Chondrocyte (in vitro differentiated cells): ENCODE measurements around the gene DCLK3. TPM values are rescaled to one million over a fixed set of nuclear protein-coding genes. Genes with fewer than 3 reads are reported as not detected.

Source experiments
- DNase-seq: peaks from one replicate; pipeline ENCODE4 v3.0.0; 2021; ENCODE audit warnings: mixed read lengths, low spot score
- H3K27ac Mint-ChIP-seq: one replicate; pipeline ENCODE4 v1.8.0; 2021; ENCODE audit warnings: mild to moderate bottlenecking, moderate library complexity, mixed read lengths; ENCODE audit not compliant: unreplicated experiment
- H3K27me3 Mint-ChIP-seq: 2 replicates; pipeline ENCODE4 v1.8.0; 2021; ENCODE audit warnings: low read depth, mixed read lengths
- H3K36me3 Mint-ChIP-seq: 2 replicates; pipeline ENCODE4 v1.8.0; 2021; ENCODE audit warnings: low read depth, mixed read lengths
- H3K4me1 Mint-ChIP-seq: 2 replicates; pipeline ENCODE4 v1.8.0; 2021; ENCODE audit warnings: low read depth, mild to moderate bottlenecking, mixed read lengths
- H3K4me3 Mint-ChIP-seq: one replicate; pipeline ENCODE4 v1.8.0; 2021; ENCODE audit warnings: mild to moderate bottlenecking, moderate library complexity, mixed read lengths; ENCODE audit not compliant: unreplicated experiment
- H3K9me3 Mint-ChIP-seq: 2 replicates; pipeline ENCODE4 v1.8.0; 2021; ENCODE audit warnings: low read depth, mixed read lengths
- CTCF ChIP-seq: fragments of 200-600 bp; sonication (generic); IDR thresholded peaks from 2 replicates; pipeline ENCODE4 v1.5.0; 2021; ENCODE audit warnings: antibody characterized with exemption, mild to moderate bottlenecking, moderate library complexity
- long read RNA-seq: library from polyadenylated mRNA; stranded (forward); transcript quantifications from one replicate; pipeline ENCODE4 v2.0.0, GENCODE V29; 2021
- total RNA-seq: library from RNA; stranded (reverse); gene quantifications from 3 replicates; pipeline ENCODE4 v1.2.1, GENCODE V29; 2021

DCLK3 gene
- not detected in 3 replicates for total RNA-seq
- long read RNA-seq, result 0 reads

- no peaks in the 10 kb centered on the region for H3K9me3 Mint-ChIP-seq
- peaks cover 79% of the 10 kb centered on the region for H3K27me3 Mint-ChIP-seq
- DNase-seq, result no peak
- peaks cover 2% of the 10 kb centered on the region for H3K36me3 Mint-ChIP-seq
- H3K4me3 Mint-ChIP-seq, result peak within 1 kb of the TSS; percentile 55
- no peak within 1 kb of the TSS for H3K27ac Mint-ChIP-seq
- H3K4me1 Mint-ChIP-seq, result peaks cover 4% of the 10 kb centered on the region
- peak; percentile 12 for TF ChIP-seq CTCF
These were observed at the start of gene DCLK3 for GRCh38 chr3:36763850-36764703. Gene DCLK3 (minus strand): TSS chr3:36764553. CDS start chr3:36764263, 290 bp downstream.

GRCh38 chr3:36813305-36813704 is 49.0 kb upstream of the DCLK3 start:
- no peaks in the 10 kb centered on the region for H3K9me3 Mint-ChIP-seq
- no peak overlapping the region for H3K4me3 Mint-ChIP-seq
- H3K27me3 Mint-ChIP-seq, result peaks cover 5% of the 10 kb centered on the region
- H3K36me3 Mint-ChIP-seq, result peaks cover 1% of the 10 kb centered on the region
- H3K4me1 Mint-ChIP-seq, result peaks cover 3% of the 10 kb centered on the region
- DNase-seq, result no peak
- no peak overlapping the region for H3K27ac Mint-ChIP-seq
- TF ChIP-seq CTCF, result no peak

GRCh38 chr3:36812240-36812639 is 47.9 kb upstream of the DCLK3 start:
- Mint-ChIP-seq H3K36me3 (no peaks in the 10 kb centered on the region), H3K4me1 (peaks cover 3% of the 10 kb centered on the region), H3K9me3 (no peaks in the 10 kb centered on the region), H3K27me3 (peaks cover 3% of the 10 kb centered on the region), H3K4me3 (no peak overlapping the region), H3K27ac (no peak overlapping the region)
- no peak for DNase-seq
- no peak for TF ChIP-seq CTCF

GRCh38 chr3:36811768-36812167 is 47.4 kb upstream of the DCLK3 start:
- Mint-ChIP-seq H3K4me3 (no peak overlapping the region), H3K36me3 (no peaks in the 10 kb centered on the region), H3K27me3 (peaks cover 1% of the 10 kb centered on the region), H3K9me3 (peaks cover 2% of the 10 kb centered on the region), H3K27ac (no peak overlapping the region), H3K4me1 (peaks cover 3% of the 10 kb centered on the region)
- TF ChIP-seq CTCF, result no peak
- no peak for DNase-seq

- DNase-seq, result no peak
- Mint-ChIP-seq H3K27ac (no peak overlapping the region), H3K4me3 (no peak overlapping the region), H3K27me3 (peaks cover 25% of the 10 kb centered on the region), H3K36me3 (peaks cover 5% of the 10 kb centered on the region), H3K9me3 (peaks cover 22% of the 10 kb centered on the region), H3K4me1 (no peaks in the 10 kb centered on the region)
- no peak for TF ChIP-seq CTCF
These were observed 40.1 kb upstream of the DCLK3 start for GRCh38 chr3:36804295-36805055.
